NCI-H524 (cell line): Measurements from ENCODE around the gene PPP1R1B.
A peak's percentile ranks its signal among the peaks of the same experiment; 100 is the strongest.
"Not testable (repeated sequence)": the region's sequence is repeated elsewhere in the genome, so short reads cannot be mapped to it uniquely, and the experiment has no call there.

ENCODE experiments used
- DNase-seq, 2 experiments: peaks; one replicate each; lab custom pipeline; 2025; lab: John Stamatoyannopoulos, UW

PPP1R1B gene

DNA sequence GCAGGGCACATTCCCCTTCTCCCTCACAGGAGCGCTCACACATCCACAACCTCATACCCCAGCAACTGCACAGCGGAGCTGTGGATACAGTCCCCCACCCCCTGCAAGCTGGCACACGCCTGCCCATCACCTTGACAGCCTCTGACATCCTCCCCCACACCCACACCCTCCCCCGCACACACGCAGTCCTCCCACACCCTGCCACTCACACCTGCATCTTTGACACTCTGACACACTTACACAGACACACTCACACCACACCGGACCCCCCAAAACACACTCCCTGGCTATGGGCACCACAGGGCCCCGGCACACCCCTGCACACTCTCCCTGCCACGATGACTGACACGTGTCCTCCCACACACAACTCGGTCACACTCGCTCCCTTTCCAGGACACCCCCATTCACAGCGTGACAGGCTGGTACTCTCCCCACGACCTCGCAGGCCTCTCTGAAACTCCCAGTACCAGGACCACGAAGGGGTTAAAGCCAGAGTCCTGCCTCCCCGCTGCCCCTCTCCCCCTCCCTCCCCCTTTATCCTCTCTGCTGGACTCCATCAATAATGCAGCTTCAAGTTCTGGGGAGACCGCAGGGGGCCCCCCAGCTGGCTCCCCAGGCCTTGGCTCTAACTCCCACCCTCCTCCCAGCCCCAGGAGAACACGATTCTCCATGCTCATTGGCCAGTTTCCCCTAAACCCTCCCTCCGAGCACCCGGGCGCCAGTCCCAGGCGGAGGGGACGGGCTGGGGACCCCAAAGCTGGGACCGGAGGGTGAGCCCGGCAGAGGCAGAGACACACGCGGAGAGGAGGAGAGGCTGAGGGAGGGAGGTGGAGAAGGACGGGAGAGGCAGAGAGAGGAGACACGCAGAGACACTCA is at the start of gene PPP1R1B:
PPP1R1B (plus strand) TSS at position 782 of the 876 bp plus-strand sequence. CDS start 441 bp downstream, outside the sequence.
- DNase-seq: no peak

DNA sequence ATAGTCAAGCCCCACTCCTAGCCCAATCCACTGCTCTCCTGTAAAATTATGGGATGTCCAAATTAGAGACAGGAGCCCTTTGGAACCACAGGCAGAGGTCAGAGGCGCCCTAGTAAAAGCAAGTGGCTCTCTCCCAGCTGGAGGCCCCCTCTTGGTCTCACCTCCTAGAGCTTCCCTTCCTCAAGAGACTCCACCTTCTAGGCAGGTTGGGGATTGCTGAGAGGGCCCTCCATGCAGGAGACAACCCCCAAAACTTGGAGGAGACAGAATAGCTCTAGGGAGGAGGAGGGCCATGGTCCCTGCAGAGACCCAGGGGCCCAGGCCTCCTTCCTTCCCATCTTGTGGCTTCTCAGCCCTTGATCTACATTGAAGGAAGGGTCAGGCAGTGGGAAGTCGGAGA is 48.5 kb upstream of the PPP1R1B start:
- DNase-seq: no peak

DNA sequence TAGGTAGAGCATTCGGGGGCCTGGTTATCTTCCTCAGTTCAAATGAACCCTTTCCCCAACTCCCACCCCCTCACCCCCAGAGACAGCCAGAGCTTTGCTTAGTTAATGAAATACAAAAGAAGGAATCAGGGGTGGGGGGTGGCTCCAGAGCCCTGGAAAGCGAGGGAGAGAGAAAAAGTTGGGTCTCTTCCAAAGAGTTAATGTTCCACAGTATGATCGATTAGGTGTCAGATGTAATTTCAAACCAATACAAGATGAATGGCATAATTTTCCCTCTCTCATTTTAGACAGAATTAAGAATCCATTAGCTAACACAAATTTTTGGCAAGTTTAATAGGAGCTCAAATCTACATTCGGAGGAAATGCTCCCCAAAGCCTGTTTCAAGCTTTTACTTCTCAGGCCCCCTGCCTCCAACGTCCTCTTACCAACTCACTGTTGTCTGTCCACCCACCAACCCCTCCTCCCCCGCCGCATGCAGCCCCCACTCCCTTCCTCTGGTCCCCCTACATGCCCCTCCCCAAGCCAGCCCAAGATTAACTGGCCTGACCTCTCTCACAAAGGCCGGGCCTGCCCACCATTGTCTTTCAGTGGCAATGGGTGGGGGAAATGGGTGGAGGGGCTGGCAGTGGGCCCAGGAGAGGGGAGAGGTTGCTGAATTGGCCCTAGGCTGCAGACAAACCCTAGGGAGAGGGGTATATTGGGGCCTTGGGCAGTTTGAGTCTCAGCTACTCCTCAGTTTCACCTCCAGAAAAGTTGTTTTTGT is 47.3 kb upstream of the PPP1R1B start:
- no peak for DNase-seq

DNA sequence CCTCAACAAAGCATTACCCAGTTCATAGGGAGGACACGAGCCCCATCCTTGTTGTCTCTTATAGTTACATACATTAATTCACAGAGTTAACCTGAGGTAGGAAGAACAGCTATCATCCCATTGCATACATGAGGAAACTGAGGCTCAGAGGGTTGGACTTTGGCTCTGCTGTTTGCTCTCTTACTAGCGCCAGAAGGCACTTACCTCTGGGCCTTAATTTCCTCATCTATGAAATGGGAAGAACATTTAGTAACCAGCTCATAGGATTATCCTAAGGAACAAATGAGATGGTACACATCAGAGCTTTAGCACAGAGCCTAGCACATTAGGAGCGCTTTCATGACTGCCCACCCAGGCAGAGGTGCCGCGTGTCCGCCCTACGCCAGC is 46.7 kb upstream of the PPP1R1B start:
- no peak for DNase-seq

DNA sequence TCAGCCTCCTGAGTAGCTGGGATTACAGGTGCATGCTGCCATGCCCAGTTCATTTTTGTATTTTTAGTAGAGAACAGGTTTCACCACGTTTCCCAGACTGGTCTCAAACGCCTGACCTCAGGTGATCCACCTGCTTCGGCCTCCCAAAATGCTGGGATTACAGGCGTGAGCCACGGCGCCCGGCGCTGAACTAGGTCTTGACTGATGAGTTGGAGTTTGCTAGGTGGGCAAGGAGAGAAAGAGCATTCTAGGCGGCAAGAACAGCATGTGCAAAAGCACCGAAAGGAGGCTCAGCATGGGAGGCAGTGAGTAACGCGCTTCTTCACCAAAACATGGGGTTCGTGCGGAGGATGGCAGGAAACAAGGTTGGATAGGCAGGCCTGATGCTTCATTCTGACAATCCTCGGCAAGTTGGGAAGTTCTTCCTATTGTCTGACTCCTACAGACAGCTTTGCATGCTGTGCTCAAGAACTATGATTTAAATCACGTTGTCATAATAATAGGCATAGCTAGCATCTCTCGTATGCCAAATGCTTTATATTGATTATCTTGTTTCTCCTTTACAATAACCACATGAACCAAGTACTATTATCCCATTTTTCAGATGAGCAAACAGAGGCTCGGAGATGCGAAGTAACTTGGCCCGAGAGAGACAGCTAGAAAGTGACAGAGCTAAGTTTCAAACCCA is 45.5 kb upstream of the PPP1R1B start:
- no peak for DNase-seq

DNA sequence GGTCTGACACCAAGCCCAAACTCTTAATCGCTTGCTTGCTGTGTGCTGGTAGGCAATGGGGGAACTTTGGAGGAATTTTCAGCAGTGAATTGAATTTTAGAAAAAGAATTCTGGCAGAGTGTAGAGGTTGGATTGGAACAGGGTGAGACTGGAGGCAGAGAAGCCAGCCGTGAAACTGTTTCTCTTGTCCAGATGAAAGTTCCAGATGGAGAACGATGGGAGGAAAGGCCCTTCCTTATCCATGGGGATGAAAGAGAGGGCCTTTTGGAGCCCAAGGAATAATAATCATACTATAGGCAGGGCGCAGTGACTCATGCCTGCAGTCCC is 45.0 kb upstream of the PPP1R1B start:
- DNase-seq: no peak

DNA sequence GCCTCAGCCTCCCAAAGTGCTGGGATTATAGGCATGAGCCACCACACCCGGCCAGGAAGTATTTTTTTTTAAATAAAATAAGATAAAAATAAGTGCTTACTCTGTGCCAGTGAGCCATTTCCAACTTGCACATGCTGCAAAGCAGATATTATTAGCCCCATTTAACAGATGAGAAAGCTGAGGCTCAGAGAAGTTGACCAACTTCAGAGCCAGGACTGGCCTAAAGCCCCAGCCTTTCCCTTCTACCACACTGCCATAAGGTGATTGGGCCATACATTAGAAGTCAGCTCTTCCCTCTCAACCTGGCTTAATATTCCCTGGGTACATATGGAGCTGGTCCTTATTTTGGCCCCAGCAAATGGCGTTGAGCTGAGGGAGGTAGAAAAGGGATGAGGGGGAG is 44.1 kb upstream of the PPP1R1B start:
- no peak for DNase-seq

DNA sequence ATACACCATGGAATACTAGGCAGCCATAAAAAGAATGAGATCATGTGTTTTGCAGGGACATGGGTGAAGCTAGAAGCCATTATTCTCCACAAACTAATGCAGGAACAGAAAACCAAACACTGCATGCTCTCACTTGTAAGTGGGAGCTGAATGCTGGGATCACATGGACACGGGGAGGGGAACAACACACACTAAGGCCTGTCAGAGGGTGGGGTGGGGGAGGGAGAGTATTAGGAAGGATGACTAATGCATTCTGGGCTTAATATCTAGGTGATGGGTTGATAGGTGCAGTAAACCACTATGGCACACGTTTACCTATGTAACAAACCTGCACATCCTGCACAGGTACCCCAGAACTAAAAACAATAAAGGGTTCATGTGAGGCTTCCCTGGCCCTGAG is 36.6 kb upstream of the PPP1R1B start:
- DNase-seq: not testable (repeated sequence)

DNA sequence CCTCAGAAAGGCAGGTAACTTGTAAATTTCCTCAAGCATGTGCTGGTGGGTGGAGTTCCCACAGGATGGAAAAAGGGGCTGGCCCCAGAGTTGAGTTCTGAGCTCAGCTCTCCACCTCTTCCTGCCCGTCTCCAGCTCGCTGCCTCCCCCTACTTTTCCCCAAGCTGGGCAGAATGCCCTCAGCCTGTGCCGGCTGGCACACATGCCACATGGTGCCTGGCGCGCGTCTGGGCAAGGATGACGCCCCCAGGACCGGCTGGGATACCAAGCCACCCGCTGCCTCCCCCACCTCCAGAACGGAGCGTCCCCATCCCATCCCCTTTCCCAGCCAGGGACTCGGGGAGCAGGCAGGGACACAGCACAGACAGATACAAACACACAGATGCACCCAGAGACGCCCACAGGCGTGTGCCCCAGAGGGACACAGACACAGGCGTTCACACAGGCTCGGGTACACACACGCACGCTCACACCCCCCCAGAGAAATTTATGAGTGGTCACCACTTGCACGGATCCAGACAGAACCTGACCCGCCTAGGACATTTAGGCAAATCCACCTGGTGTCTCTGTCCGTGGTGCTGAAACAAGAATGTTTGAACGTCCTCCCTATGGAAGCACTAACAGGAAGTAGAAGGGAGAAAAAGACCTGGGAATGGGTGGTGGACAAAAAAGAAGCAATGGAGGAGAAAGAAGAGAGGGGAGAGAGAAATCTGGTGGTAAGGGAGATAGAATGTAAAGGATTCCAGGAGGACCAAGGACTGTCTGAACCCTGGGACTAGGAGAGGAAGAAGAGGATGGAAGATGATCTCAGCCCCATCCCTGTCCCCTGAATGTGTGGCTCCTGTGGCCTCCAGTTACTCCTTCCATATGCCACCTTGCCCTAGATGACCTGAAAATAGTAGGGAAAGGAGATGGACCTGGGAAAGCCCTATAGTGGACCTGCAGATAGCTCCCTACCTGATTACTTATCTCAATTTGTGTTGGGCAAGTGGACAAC is 34.5 kb upstream of the PPP1R1B start:
- DNase-seq: peak; percentile 49 to 53

DNA sequence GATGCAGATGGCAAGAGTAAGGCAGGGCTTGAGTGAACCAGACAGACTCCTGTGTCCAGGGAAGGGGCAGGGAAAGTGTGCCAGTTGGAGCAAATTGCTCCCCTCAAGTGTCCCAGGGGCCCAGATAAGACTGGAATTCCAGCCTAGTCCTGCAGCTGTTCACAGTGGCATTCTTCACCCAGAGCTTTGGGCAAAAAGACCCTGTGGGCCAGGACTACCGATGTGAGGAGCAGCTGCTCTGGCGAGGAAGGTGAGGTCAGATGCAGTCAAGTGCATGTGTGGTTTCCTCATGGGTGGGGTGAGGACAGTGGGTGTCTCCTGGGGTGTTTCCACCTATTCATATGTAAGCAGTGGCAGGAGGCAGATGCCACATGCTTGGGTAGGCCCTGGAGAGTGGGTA is 33.4 kb upstream of the PPP1R1B start:
- peak; percentile 65 to 80 for DNase-seq

DNA sequence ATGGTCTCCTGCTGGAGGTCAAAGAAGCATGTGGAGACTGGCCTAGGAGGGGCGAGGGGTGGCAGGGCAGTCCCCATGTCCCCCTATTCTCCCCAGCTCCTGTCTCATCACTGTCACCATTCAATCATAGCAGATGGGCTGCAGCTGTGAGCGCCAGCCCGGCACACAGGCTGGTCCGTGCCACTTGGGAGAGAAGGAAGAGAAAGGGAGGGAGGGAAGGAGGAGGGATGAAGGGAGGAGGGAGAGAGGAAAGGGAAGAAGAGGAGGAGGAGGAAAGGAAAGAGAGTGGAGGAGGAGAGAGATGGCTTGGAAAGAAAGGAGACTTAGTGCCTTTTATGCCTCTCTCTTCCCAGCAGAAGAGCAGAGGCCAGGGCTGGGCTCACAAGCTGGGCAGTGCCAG is 31.5 kb upstream of the PPP1R1B start:
- peak; percentile 21 to 55 for DNase-seq

DNA sequence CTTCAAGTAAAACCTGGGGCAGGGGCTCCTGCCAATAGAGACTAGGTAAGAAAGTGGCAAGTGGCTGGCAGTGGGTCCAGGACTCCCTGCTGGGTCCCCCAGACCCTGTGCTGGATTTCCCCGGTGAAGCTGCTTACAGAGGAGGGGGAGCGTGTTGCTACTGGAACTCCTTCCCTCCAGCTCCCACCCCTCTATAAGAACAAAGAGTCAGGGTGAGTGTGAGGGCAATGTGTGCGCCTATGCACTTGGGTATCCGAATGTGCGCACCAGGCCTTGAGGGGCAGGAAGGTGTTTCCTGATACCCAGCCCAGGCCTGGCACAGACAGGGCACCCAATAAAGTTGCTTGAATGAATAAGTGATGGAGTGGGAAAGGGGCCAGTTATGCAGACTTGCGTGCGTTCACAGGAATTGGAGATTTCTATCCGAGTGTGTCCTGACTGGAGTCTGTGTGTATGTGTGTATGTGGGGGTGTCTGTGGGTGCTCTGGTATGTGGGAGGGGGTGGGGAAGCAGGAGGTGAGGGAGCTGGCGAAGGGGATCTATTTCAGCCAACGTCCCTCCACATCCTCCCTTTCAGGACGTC is 30.7 kb upstream of the PPP1R1B start:
- DNase-seq: no peak

DNA sequence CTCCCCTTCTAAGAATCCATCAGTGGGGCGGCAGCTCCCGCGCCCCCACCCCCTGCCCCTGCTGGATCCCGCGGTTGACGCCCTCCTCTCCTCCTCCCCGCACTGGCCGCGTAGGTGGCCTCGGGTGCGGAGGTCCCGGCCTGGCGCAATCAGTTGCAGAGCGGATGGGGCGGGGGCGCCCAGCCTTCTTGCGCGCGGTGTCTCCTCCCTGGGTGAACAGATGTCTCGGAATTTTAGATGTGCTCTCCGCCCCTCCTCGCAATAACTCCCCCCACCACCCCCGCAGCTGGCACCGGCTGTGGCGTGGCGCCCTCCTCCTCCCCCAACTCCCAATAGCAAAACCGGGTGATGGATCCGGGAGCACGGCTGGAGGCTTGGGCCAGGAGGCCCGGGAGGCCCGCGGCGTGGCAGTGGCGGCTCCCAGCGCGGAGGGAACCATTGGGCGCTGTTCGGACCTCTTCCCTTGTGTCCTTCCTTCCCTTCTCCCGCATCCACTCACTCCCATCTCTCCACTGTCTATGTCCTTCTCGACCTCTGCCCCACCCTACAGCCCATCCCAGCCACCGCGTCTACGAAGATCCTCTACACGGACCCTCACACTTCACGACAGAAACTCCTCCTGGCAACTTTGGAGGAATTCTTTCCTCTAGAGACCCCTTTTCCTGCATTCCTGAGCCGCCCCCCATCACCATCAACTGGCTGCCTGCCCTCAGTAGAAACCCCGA is 30.0 kb upstream of the PPP1R1B start:
- DNase-seq: peak; percentile 69 to 71

DNA sequence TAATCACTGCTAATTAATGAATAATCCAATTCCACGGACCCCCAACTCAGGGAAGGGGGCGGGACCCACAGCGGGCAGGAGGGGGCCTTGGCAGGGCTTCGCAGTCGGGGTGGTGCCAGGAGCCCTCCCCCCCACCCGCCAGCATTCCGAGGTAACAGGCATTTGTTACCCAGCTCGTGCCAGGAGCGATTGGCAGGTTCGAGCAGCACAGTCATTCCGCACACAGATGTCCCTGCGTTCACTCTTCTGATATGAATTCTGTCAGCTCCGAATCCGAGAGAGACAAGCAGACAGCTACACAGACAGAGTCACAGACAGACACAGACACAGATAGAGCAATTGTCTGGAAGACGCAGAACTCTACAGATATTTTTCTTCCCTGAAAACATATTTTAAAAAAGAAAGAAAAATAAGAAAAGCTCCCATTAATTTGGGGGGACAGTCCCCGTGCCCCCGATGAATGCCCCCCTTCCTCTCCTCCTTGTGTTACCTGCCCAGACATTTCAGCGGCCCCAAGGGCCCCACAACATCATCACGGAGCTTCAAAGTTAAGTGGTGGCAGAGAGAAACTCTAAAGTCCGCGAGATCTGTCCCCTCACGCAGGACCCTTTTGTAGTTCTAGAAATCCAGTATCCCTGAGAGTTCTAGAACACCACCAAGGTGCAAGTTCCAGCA is 29.2 kb upstream of the PPP1R1B start:
- peak; percentile 54 to 55 for DNase-seq

DNA sequence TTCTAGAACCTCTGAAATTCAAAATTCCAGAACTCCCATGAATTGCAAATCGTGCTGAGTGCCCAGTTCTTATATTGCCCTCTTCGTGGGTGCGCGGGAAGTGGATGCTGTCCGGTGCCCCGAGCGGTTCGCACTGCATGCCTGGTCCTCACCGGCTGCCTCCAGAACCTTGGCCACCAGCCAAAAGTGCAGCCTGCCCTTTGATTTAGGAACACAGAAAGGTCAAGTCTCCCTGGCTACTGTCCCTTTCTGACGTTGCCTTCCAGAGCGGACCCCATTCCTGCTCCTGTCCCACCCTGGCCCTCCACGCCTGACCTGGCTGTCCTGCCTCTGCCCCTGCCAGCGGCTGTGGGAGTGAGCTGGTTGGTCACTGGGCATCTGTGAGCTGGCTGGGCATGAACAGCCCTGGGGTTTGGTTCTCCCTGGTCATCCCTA is 28.7 kb upstream of the PPP1R1B start:
- DNase-seq: peak in 1 of 2 experiments; percentile 31

DNA sequence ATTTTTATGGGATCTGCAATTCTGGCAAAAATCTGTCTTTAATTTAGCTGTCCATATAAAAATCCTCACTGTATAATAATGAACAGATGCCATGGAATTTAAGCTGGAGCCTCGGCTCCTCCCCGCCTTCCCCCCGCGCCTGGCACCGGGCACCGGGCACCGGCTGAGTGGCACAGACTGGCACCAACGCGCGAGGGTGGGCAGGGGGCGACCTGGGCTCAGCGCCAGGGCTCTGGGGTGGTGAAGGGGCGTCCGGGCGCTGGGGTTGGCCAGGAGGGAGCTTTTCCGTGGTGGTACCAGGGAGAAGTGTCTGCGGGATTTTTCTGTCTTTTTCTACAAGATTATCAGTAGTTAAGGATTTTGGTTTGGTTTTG is 28.1 kb upstream of the PPP1R1B start:
- DNase-seq: peak; percentile 20 to 26

DNA sequence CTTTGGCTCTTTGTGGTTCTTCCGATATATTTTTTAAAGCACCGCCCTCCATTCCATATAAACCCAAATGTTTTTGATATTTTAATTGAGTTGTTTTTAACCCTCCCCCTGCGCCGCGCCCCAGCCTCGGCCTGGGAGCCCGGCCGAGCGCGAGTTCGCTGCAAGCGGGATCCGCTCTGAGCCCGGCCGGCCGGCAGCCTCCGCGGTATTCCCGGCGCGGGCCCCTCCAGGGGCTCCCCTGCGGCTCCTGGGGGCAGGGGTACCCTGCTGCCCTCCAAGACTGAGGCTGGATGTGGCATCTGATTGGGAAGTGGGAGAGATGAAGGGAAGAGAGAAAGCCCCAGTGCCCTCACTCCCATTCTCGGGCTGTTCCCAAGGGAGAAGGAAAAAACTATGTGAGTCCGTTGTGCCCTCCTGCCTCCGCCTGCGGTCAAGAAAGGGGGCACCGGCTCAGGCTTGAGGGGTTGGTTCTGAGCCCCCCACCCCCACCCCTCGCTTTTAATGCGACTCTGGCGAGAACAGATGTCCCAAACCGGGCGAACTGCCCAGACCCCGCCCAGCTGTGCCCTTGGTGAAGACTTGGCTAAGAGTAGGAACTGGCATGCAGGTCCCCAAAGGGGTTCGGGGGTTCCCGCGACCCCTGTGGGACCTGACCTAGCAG is 27.6 kb upstream of the PPP1R1B start:
- peak; percentile 28 to 70 for DNase-seq

DNA sequence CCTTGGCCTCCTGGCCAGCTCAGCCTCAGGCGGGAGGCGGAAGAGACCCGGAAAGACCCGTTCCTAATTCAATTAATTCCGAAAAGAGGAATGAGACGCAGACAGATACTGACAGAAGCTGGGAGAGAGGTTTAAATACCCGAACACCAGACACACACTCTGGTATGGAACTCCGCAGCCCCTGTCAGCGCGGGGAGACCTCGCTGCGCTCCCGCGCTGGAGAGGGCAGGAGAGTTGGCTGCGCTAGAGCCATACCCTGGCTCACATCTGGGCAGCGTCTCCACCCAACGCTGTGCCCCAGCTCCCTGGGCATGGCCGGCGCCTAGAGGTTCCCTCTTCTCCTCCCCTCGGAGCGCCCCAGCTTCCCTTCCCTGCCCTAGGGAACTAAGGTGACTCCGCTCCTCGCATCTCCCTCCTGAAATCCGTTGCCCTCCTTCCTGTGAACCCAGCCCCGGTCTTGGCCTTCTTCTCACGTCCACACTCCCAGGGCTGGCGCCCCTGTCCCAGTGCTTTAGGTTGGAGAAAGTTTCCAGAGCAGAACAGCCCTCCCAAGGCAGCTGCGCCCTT is 27.0 kb upstream of the PPP1R1B start:
- peak in 1 of 2 experiments; percentile 60 for DNase-seq
